ENCODE data around the gene TRRAP. TPM values are rescaled to one million over a fixed set of nuclear protein-coding genes. Genes with fewer than 3 reads are reported as not detected.

TRRAP gene
- total and polyA plus RNA-seq, 2 of the 4 experiments (the other 2 are of a cell fraction) = 12.5 to 18.1 TPM

- Histone ChIP-seq H2AK5ac (ENCODE audit: low read depth, low read length) (no peak overlapping the region), H3K9me3 (ENCODE audit: control insufficient read depth, insufficient read depth, low read length) (no peaks in the 10 kb centered on the region), H3K4me3 (ENCODE audit: insufficient read depth, low read depth, low read length) (no peak overlapping the region), H3K36me3 (ENCODE audit: control insufficient read depth, insufficient read depth, low read length) (peaks cover 73% of the 10 kb centered on the region), H2AFZ (replicated peaks; ENCODE audit: low read length, poor library complexity) (no peak overlapping the region), H3K4ac (ENCODE audit: low read depth, low read length) (no peak overlapping the region), H3K4me1 (ENCODE audit: control insufficient read depth, insufficient read depth, low read length) (no peaks in the 10 kb centered on the region), H3K56ac (ENCODE audit: extremely low read depth, insufficient read depth, low read length) (no peak overlapping the region), H2BK120ac (ENCODE audit: low read depth, low read length) (no peak overlapping the region), H4K8ac (ENCODE audit: low read depth in 2 of 2, low read length in 2 of 2) (no peak overlapping the region), H2AK9ac (replicated peaks; ENCODE audit: low read depth, low read length, poor library complexity) (no peak overlapping the region), H4K91ac (ENCODE audit: insufficient read depth, low read depth, low read length) (no peak overlapping the region), H3K14ac (replicated peaks; ENCODE audit: low read depth, low read length) (no peak overlapping the region), H3K23ac (ENCODE audit: low read depth, low read length) (no peak overlapping the region), H3K9ac (ENCODE audit: low read depth, low read length) (no peak overlapping the region), H3K18ac (ENCODE audit: low read depth, low read length) (no peak overlapping the region), H4K5ac (ENCODE audit: low read depth, low read length) (no peak overlapping the region), H3K27me3 (ENCODE audit: control insufficient read depth, insufficient read depth, low read length) (no peaks in the 10 kb centered on the region), H3K27ac (ENCODE audit: insufficient read depth, low read length) (no peak overlapping the region), H2BK5ac (ENCODE audit: low read depth, low read length, poor library complexity, severe bottlenecking) (no peak overlapping the region), H3K9me1 (ENCODE audit: insufficient read depth, low read length) (peaks cover 3% of the 10 kb centered on the region; the same call in 1 of the 2 replicates), H2BK15ac (ENCODE audit: low read depth, low read length) (no peak overlapping the region), H3K4me2 (ENCODE audit: low read depth, low read length) (no peak overlapping the region), H2BK20ac (ENCODE audit: low read depth, low read length) (no peak overlapping the region), H3K79me1 (ENCODE audit: low read depth in 1 of 2, low read length in 2 of 2) (peaks cover 2 to 10% of the 10 kb centered on the region in 2 experiments; a peak in 3 of 4 replicates), H4K20me1 (ENCODE audit: insufficient read depth, low read length) (peaks cover 8% of the 10 kb centered on the region; the same call in 1 of the 2 replicates)
- no TSS peak for BruUV-seq (replicated peaks)
- in situ Hi-C loops (cut with MboI; ENCODE audit: low sequenced_read_pairs) = no loop called here
- CTCF ChIA-PET = interaction anchor here (1.4 kb wide), 1 partner anchor 12 kb away, joined by 3 read pairs; no protein-coding TSS in a partner anchor
- WGBS, 2 experiments (ENCODE audit: extremely low coverage in 2 of 2, insufficient read length in 1 of 2) = 83% methylated on average over 3 of the region's 15 CpGs; no CpG with 5 or more reads in 1 of the 2 experiments
- POLR2A ChIA-PET (ENCODE audit: unreplicated experiment) = no interaction called here
- intact Hi-C loops (cut with micrococcal nuclease) = no loop called here
- dilution Hi-C loops (cut with HindIII; ENCODE audit: low sequenced_read_pairs, unreplicated experiment) = no loop called here
- DNase-seq (no peak), ATAC-seq (ENCODE audit: low read depth) (no peak)
- TF ChIP-seq MAFK (IDR thresholded peaks at IDR 0.05; ENCODE audit: low read depth, low read length) (no peak), SMC3 (IDR thresholded peaks at IDR 0.05; ENCODE audit: low read depth, low read length) (no peak), MXI1 (IDR thresholded peaks at IDR 0.05; ENCODE audit: borderline replicate concordance, low read depth, low read length) (no peak), BHLHE40 (IDR thresholded peaks at IDR 0.05; ENCODE audit: low read depth, low read length) (no peak), CEBPB (IDR thresholded peaks at IDR 0.05; ENCODE audit: low read depth, low read length) (no peak), CTCF (conservative IDR thresholded peaks at IDR 0.05; ENCODE audit: low read depth, low read length) (no peak)
These were observed 127.4 kb downstream of the TRRAP start for GRCh38 chr7:99005776-99006175.
